Measurements from ENCODE around the gene MCM10. TPM values are rescaled to one million over a fixed set of nuclear protein-coding genes. Genes with fewer than 3 reads are reported as not detected.
"Not testable (repeated sequence)": the region's sequence is repeated elsewhere in the genome, so short reads cannot be mapped to it uniquely, and the experiment has no call there.

The MCM10 gene
- total RNA-seq, 3 donors from 2014 or later = 0.15 to 2.0 (median 1.8) TPM

GRCh38 chr10:13239923-13240322, 78.6 kb downstream of the MCM10 start:
- no peaks in the 10 kb centered on the region for H3K4me1 ChIP-seq
- TF ChIP-seq POLR2AphosphoS5 (IDR thresholded peaks at IDR 0.05) (no peak), POLR2A (IDR thresholded peaks at IDR 0.05) (no peak)
- TF ChIP-seq, protein P1, sequence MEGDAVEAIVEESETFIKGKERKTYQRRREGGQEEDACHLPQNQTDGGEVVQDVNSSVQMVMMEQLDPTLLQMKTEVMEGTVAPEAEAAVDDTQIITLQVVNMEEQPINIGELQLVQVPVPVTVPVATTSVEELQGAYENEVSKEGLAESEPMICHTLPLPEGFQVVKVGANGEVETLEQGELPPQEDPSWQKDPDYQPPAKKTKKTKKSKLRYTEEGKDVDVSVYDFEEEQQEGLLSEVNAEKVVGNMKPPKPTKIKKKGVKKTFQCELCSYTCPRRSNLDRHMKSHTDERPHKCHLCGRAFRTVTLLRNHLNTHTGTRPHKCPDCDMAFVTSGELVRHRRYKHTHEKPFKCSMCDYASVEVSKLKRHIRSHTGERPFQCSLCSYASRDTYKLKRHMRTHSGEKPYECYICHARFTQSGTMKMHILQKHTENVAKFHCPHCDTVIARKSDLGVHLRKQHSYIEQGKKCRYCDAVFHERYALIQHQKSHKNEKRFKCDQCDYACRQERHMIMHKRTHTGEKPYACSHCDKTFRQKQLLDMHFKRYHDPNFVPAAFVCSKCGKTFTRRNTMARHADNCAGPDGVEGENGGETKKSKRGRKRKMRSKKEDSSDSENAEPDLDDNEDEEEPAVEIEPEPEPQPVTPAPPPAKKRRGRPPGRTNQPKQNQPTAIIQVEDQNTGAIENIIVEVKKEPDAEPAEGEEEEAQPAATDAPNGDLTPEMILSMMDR (IDR thresholded peaks at IDR 0.05) = no peak
- H3K36me3 ChIP-seq = no peaks in the 10 kb centered on the region
- no peaks in the 10 kb centered on the region for H3K9me3 ChIP-seq
- DNase-seq (ENCODE audit: low spot score in 2 of 2) = no peak
- no peak overlapping the region for H3K27ac ChIP-seq
- H3K27me3 ChIP-seq = no peaks in the 10 kb centered on the region
- H3K4me3 ChIP-seq = no peak overlapping the region
- intact Hi-C loops (cut with DNase I; ENCODE audit: low total_unique reads) = no loop called here

DNA sequence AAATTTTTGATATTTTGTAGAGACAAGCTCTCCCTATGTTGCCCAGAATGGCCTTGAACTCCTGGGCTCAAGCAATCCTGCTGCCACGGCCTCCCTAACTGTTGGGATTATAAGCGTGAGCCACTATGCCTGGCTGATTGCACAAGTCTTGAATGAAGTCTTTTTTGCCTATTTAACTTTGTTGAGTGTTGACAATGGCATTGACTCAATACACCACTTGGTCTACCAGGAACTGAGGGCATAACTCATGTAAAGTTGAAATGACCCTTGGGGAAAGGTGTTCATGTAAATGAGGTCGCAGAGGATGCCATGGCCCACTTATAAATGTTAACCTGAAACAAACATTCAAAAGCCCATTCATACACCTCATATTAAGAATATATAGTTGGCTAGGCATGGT, 80.3 kb downstream of the MCM10 start:
- DNase-seq (ENCODE audit: low spot score in 2 of 2) = no peak
- no peaks in the 10 kb centered on the region for H3K9me3 ChIP-seq
- no peaks in the 10 kb centered on the region for H3K36me3 ChIP-seq
- H3K27ac ChIP-seq = no peak overlapping the region
- H3K27me3 ChIP-seq = no peaks in the 10 kb centered on the region
- no peak for TF ChIP-seq POLR2A (IDR thresholded peaks at IDR 0.05)
- TF ChIP-seq, protein P1 (IDR thresholded peaks at IDR 0.05) = no peak
- no peak for TF ChIP-seq POLR2AphosphoS5 (IDR thresholded peaks at IDR 0.05)
- H3K4me1 ChIP-seq = no peaks in the 10 kb centered on the region
- H3K4me3 ChIP-seq = no peak overlapping the region
- intact Hi-C loops (cut with DNase I; ENCODE audit: low total_unique reads) = no loop called here

GRCh38 chr10:13242260-13242659, 80.9 kb downstream of the MCM10 start:
- H3K27ac ChIP-seq; H3K4me1 ChIP-seq; H3K27me3 ChIP-seq; H3K9me3 ChIP-seq; H3K4me3 ChIP-seq; H3K36me3 ChIP-seq; DNase-seq (ENCODE audit: low spot score in 2 of 2); intact Hi-C loops (cut with DNase I; ENCODE audit: low total_unique reads): not testable (repeated sequence)

DNA sequence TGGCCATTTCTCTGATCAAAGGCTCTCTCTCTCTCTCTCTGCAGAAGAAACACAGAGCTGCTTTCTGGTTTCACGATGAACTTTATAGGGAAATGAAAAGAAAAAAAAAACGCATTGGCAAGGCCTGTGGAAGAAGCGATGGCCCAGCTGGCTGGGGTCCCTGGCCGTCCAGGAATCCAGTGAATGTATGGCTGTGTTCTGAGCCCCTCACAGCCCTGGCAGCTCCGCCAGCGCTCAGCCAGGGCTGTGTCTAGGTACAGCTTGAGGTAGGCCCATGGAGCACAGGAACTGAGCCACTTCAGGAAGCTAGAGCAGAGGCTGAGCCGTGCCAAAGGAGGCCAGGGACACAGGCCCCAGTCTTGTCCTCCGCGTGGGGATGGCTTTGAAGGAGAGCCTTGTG, 85.9 kb downstream of the MCM10 start:
- TF ChIP-seq, protein P1 (IDR thresholded peaks at IDR 0.05) = no peak
- TF ChIP-seq POLR2A (IDR thresholded peaks at IDR 0.05) (no peak), POLR2AphosphoS5 (IDR thresholded peaks at IDR 0.05) (no peak)
- no peak overlapping the region for H3K4me3 ChIP-seq

GRCh38 chr10:13247784-13248183, 86.4 kb downstream of the MCM10 start:
- intact Hi-C loops (cut with DNase I; ENCODE audit: low total_unique reads) = no loop called here
- no peak for DNase-seq (ENCODE audit: low spot score in 2 of 2)
- no peak overlapping the region for H3K27ac ChIP-seq
- TF ChIP-seq, protein P1 (IDR thresholded peaks at IDR 0.05) = no peak
- TF ChIP-seq POLR2AphosphoS5 (IDR thresholded peaks at IDR 0.05) (no peak), POLR2A (IDR thresholded peaks at IDR 0.05) (no peak)
- H3K36me3 ChIP-seq = no peaks in the 10 kb centered on the region
- no peaks in the 10 kb centered on the region for H3K27me3 ChIP-seq
- no peak overlapping the region for H3K4me3 ChIP-seq
- no peaks in the 10 kb centered on the region for H3K4me1 ChIP-seq
- H3K9me3 ChIP-seq = no peaks in the 10 kb centered on the region

More for the DNA sequence above, 85.9 kb downstream of the MCM10 start:
- intact Hi-C loops (cut with DNase I; ENCODE audit: low total_unique reads) = no loop called here
- H3K27ac ChIP-seq = no peak overlapping the region
- DNase-seq (ENCODE audit: low spot score in 2 of 2) = no peak
- H3K27me3 ChIP-seq = no peaks in the 10 kb centered on the region
- no peaks in the 10 kb centered on the region for H3K9me3 ChIP-seq
- H3K4me1 ChIP-seq = no peaks in the 10 kb centered on the region
- H3K36me3 ChIP-seq = no peaks in the 10 kb centered on the region

DNA sequence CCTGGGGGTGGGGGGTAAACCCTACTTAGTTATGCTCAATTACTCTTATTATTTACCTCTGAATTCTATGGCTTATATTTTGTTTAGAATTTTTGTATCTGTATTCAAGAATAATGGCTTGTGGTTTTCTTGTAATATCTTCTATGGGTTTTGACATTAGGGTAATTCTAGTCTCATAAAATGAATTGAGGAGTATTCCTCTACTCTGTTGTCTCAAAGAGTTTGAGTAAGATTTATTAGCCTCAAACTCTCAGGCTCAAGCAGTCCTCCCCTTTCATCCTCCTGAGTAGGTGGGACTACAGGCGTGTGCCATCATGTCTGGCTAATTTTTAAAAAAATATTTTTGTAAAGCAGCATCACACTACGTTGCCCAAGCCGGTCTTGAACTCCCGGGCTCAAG, 92.4 kb downstream of the MCM10 start:
- H3K36me3 ChIP-seq = no peaks in the 10 kb centered on the region
- no peaks in the 10 kb centered on the region for H3K27me3 ChIP-seq
- H3K27ac ChIP-seq = no peak overlapping the region
- TF ChIP-seq, protein P1 (IDR thresholded peaks at IDR 0.05) = no peak
- TF ChIP-seq POLR2A (IDR thresholded peaks at IDR 0.05) (no peak), POLR2AphosphoS5 (IDR thresholded peaks at IDR 0.05) (no peak)
- DNase-seq (ENCODE audit: low spot score in 2 of 2) = no peak
- intact Hi-C loops (cut with DNase I; ENCODE audit: low total_unique reads) = no loop called here
- no peaks in the 10 kb centered on the region for H3K9me3 ChIP-seq
- H3K4me1 ChIP-seq = no peaks in the 10 kb centered on the region
- H3K4me3 ChIP-seq = no peak overlapping the region

Measured in breast epithelium (tissue), 4 donors.